Endothelial cell of umbilical vein (primary cell): ENCODE data around the gene CD248. TPM values are rescaled to one million over a fixed set of nuclear protein-coding genes. Genes with fewer than 3 reads are reported as not detected.

ENCODE experiments used
- BruUV-seq: library from RNA; stranded (reverse); fragments of 400-500 nt; replicated peaks from 2 replicates; lab custom pipeline; 2021; lab: Mats Ljungman, UMichigan
- CTCF ChIA-PET: fragments of 300-600, 350-600 bp; sonication (Branson Sonifier 250); formaldehyde crosslinking; loops from one replicate; lab custom pipeline; 2021; ENCODE audit warnings: antibody characterized with exemption, inconsistent platforms; lab: Charles Lee
- POLR2A ChIA-PET: fragments of 300-600, 350-600 bp; sonication (Branson Sonifier 250); formaldehyde crosslinking; loops from one replicate; lab custom pipeline; 2021; ENCODE audit warnings: antibody characterized with exemption, inconsistent platforms; lab: Charles Lee
- DNase-seq: peaks from one replicate; pipeline ENCODE4 v3.0.0-alpha.2; 2011; ENCODE audit warnings: low read depth, low spot score
- FAIRE-seq: peaks from 2 replicates; lab custom pipeline; 2011; peaks lifted over from hg19 to GRCh38; lab: Jason Lieb, UNC
- H2AFZ ChIP-seq: 2 replicates; pipeline ENCODE4 v1.6.0; 2012; ENCODE audit warnings: low read depth, low read length, control low read depth, inconsistent platforms
- H3K27ac ChIP-seq: 2 replicates; pipeline ENCODE4 v1.5.1; 2011; ENCODE audit warnings: low read depth, mild to moderate bottlenecking, control low read depth, low read length, moderate library complexity; ENCODE audit not compliant: insufficient read depth
- H3K27me3 ChIP-seq, 2 experiments: 2 replicates each; pipeline versions ENCODE4 v1.6.0 to v1.6.1; 2011; ENCODE audit warnings: low read length in 2 of 2, mixed read lengths in 1 of 2; ENCODE audit not compliant: control insufficient read depth in 2 of 2, insufficient read depth in 2 of 2
- H3K36me3 ChIP-seq, 2 experiments: 2 replicates in 1 of 2; 3 replicates in 1 of 2; pipeline ENCODE4 v1.5.1; 2011; ENCODE audit warnings: low read length in 2 of 2, mild to moderate bottlenecking in 1 of 2, moderate library complexity in 1 of 2; ENCODE audit not compliant: control insufficient read depth in 2 of 2, insufficient read depth in 2 of 2; ENCODE audit errors: extremely low read depth in 1 of 2
- H3K4me1 ChIP-seq: 3 replicates; pipeline ENCODE4 v1.5.1; 2011; ENCODE audit warnings: mild to moderate bottlenecking, low read length; ENCODE audit not compliant: control insufficient read depth, insufficient read depth; ENCODE audit errors: extremely low read depth
- H3K4me2 ChIP-seq: 2 replicates; pipeline ENCODE4 v1.6.1; 2011; ENCODE audit warnings: low read length, control low read depth, mixed read lengths; ENCODE audit not compliant: insufficient read depth
- H3K4me3 ChIP-seq, 3 experiments: fragments of 200-600 bp in 1 of 3; sonication (generic), shearing (Covaris generic) in 1 of 3; replicated peaks in 1 of 3; 2 replicates each; pipeline ENCODE4 v1.5.1; 2011 to 2016; ENCODE audit warnings: control low read depth in 3 of 3, low read length in 3 of 3, mild to moderate bottlenecking in 2 of 3, inconsistent platforms in 1 of 3, low read depth in 1 of 3, moderate library complexity in 1 of 3; ENCODE audit not compliant: insufficient read depth in 1 of 3
- H3K79me2 ChIP-seq: 2 replicates; pipeline ENCODE4 v1.6.0; 2012; ENCODE audit warnings: low read length, inconsistent platforms; ENCODE audit not compliant: control insufficient read depth, insufficient read depth
- H3K9ac ChIP-seq: replicated peaks from 2 replicates; pipeline ENCODE3; 2011; ENCODE audit warnings: low read length, control low read depth; ENCODE audit not compliant: insufficient read depth; ENCODE audit errors: extremely low read depth
- H3K9me1 ChIP-seq: replicated peaks from 3 replicates; pipeline ENCODE4 v1.6.0; 2011; ENCODE audit warnings: mild to moderate bottlenecking, low read length; ENCODE audit not compliant: control insufficient read depth, insufficient read depth; ENCODE audit errors: extremely low read depth
- H3K9me3 ChIP-seq: replicated peaks from 2 replicates; pipeline ENCODE4 v1.5.1; 2012; ENCODE audit warnings: low read length, inconsistent platforms; ENCODE audit not compliant: control insufficient read depth, insufficient read depth
- H4K20me1 ChIP-seq: replicated peaks from 2 replicates; pipeline ENCODE3; 2011; ENCODE audit warnings: mild to moderate bottlenecking, low read length; ENCODE audit not compliant: control insufficient read depth, insufficient read depth; ENCODE audit errors: extremely low read depth
- EZH2 ChIP-seq: IDR thresholded peaks from 2 replicates; pipeline ENCODE4 v1.6.1; 2012; ENCODE audit warnings: borderline replicate concordance, low read depth, mild to moderate bottlenecking, moderate library complexity, low read length, inconsistent platforms; ENCODE audit not compliant: severe bottlenecking
- FOS ChIP-seq: IDR thresholded peaks from 2 replicates; pipeline ENCODE4 v1.6.1; 2011; ENCODE audit warnings: mild to moderate bottlenecking, low read length, moderate library complexity, borderline replicate concordance; ENCODE audit not compliant: insufficient read depth
- GATA2 ChIP-seq: IDR thresholded peaks from 2 replicates; pipeline ENCODE4 v1.7.0; 2011; ENCODE audit warnings: low read depth, mild to moderate bottlenecking, moderate library complexity, mixed read lengths, low read length; ENCODE audit not compliant: insufficient read length, insufficient read depth
- JUN ChIP-seq: IDR thresholded peaks from 2 replicates; pipeline ENCODE4 v1.6.1; 2011; ENCODE audit warnings: borderline replicate concordance, low read depth; ENCODE audit not compliant: insufficient read length, insufficient read depth
- MAX ChIP-seq: IDR thresholded peaks from 2 replicates; pipeline ENCODE4 v1.6.1; 2011; ENCODE audit not compliant: insufficient read depth, insufficient read length
- MYC ChIP-seq: IDR thresholded peaks from one replicate; pipeline ENCODE4 v1.6.1; 2011; ENCODE audit warnings: mild to moderate bottlenecking, low read depth, low read length
- POLR2A ChIP-seq: IDR thresholded peaks from 2 replicates; pipeline ENCODE4 v1.6.1; 2012; ENCODE audit warnings: low read depth, mild to moderate bottlenecking, control low read depth, low read length
- POLR2AphosphoS5 ChIP-seq: IDR thresholded peaks from 2 replicates; pipeline ENCODE4 v1.6.1; 2012; ENCODE audit warnings: low read depth, mild to moderate bottlenecking, control low read depth, low read length, moderate library complexity; ENCODE audit not compliant: insufficient read depth
- dilution Hi-C: fragments of 300-500 bp; cut with MboI; formaldehyde crosslinking; loops from one replicate; pipeline ENCODE4 v1.15.0; 2019; ENCODE audit warnings: low sequenced_read_pairs; ENCODE audit not compliant: extremely low pct_ligation_motif_present
- intact Hi-C: fragments of 100-400 bp; cut with micrococcal nuclease; formaldehyde crosslinking; loops from one replicate; pipeline ENCODE4 v1.10.0; 2022
- polyA plus RNA-seq, 4 experiments: library from polyadenylated mRNA; depleted of rRNA in 3 of 4; stranded (reverse) in 3 of 4; unstranded in 1 of 4; fragments of >200 nt; gene quantifications; 2 replicates each; pipeline versions ENCODE4 v1.2.1 to v1.2.3, GENCODE V29; 2011 to 2012; ENCODE audit warnings: missing spikeins in 1 of 4
- total RNA-seq: library from RNA; stranded (reverse); gene quantifications from 2 replicates; pipeline ENCODE4 v1.2.3, GENCODE V29; 2021
- TF ChIP-seq, protein P1 (sequence below), 2 donors: IDR thresholded peaks; 1 replicate in 1 of 2; 2 replicates in 1 of 2; pipeline ENCODE4 v1.5.1; 2011; ENCODE audit warnings: low read length in 2 of 2, mild to moderate bottlenecking in 2 of 2, moderate library complexity in 2 of 2, control low read depth in 1 of 2, inconsistent platforms in 1 of 2, low read depth in 1 of 2; ENCODE audit not compliant: insufficient read depth in 1 of 2; ENCODE audit errors: extremely low read depth in 1 of 2

CD248 gene
- total and polyA plus RNA-seq, 2 donors (not counting 3 experiments of a cell fraction or from before 2014, with no cell fraction given), result 0.10 TPM; not detected in 1

DNA sequence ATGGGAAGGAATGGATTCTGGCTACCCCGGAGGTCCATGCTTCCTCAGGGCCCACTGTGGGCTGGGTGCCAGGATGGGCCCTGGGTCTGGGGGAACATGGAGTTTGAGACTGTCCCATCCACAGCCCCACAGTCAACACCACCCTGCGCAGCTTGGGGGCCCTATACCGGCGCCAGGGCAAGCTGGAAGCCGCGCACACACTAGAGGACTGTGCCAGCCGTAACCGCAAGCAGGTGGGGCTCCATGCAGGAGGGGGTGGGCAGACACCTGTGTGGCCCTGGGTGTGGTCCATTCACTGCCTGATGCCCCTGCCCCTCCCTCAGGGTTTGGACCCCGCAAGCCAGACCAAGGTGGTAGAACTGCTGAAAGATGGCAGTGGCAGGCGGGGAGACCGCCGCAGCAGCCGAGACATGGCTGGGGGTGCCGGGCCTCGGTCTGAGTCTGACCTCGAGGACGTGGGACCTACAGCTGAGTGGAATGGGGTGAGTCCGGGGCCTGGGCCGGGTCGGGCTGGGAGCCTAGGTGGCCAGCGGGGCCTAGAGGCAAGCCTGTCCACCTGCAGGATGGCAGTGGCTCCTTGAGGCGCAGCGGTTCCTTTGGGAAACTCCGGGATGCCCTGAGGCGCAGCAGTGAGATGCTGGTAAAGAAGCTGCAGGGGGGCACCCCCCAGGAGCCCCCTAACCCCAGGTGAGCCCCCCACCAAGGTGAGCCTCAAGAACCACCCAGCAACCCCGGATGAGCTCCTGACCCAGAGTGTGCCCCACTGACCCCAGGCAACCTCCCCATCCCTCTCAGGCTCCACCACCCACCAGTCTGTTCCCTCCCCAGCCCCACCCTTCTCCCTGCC lies 51.1 kb downstream of the CD248 start:
- POLR2A ChIA-PET, result no interaction called here
- intact Hi-C loops, result no loop called here
- Histone ChIP-seq H3K36me3 (peaks cover 0 to 35% of the 10 kb centered on the region in 2 experiments), H4K20me1 (no peaks in the 10 kb centered on the region), H3K4me3 (no peak overlapping the region), H3K4me2 (no peak overlapping the region), H3K79me2 (peaks cover 21% of the 10 kb centered on the region), H3K9me3 (no peaks in the 10 kb centered on the region), H2AFZ (no peak overlapping the region), H3K27me3 (no peaks in the 10 kb centered on the region), H3K9ac (no peak overlapping the region), H3K4me1 (peaks cover 12% of the 10 kb centered on the region), H3K9me1 (no peaks in the 10 kb centered on the region), H3K27ac (no peak overlapping the region)
- no peak for TF ChIP-seq GATA2
- TF ChIP-seq MAX, result no peak
- TF ChIP-seq, protein P1, sequence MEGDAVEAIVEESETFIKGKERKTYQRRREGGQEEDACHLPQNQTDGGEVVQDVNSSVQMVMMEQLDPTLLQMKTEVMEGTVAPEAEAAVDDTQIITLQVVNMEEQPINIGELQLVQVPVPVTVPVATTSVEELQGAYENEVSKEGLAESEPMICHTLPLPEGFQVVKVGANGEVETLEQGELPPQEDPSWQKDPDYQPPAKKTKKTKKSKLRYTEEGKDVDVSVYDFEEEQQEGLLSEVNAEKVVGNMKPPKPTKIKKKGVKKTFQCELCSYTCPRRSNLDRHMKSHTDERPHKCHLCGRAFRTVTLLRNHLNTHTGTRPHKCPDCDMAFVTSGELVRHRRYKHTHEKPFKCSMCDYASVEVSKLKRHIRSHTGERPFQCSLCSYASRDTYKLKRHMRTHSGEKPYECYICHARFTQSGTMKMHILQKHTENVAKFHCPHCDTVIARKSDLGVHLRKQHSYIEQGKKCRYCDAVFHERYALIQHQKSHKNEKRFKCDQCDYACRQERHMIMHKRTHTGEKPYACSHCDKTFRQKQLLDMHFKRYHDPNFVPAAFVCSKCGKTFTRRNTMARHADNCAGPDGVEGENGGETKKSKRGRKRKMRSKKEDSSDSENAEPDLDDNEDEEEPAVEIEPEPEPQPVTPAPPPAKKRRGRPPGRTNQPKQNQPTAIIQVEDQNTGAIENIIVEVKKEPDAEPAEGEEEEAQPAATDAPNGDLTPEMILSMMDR (IDR thresholded peaks at IDR 0.05; ENCODE audit: extremely low read depth in 1 of 2, insufficient read depth in 1 of 2, low read depth in 1 of 2, low read length in 2 of 2), result no peak
- TF ChIP-seq EZH2, result no peak
- no peak for TF ChIP-seq FOS
- no peak for TF ChIP-seq MYC
- no peak for TF ChIP-seq JUN
- TF ChIP-seq POLR2AphosphoS5, result no peak
- TF ChIP-seq POLR2A, result no peak
- BruUV-seq, result no TSS peak
- DNase-seq (no peak), FAIRE-seq (no peak)
- CTCF ChIA-PET, result no interaction called here
- dilution Hi-C loops, result no loop called here
